ENCODE data around the gene NACA.
A peak's percentile ranks its signal among the peaks of the same experiment; 100 is the strongest.

Gene NACA

GRCh38 chr12:56699020-56699661, 26.0 kb downstream of the NACA start:
- Histone ChIP-seq H3K4me1 (ENCODE audit: low read length) (peaks cover 4% of the 10 kb centered on the region; the same call in 1 of the 2 replicates), H3K4me3 (ENCODE audit: low read length) (no peak overlapping the region), H2AFZ (ENCODE audit: low read depth, low read length) (peak overlapping the region; percentile 60; the same call in 1 of the 2 replicates), H3K27me3 (ENCODE audit: low read depth, low read length) (no peaks in the 10 kb centered on the region), H3K79me2 (ENCODE audit: low read length) (no peaks in the 10 kb centered on the region), H3K27ac (ENCODE audit: low read length) (no peak overlapping the region), H3K9me3 (ENCODE audit: insufficient read depth, low read length) (no peaks in the 10 kb centered on the region), H3K4me2 (ENCODE audit: low read length) (no peak overlapping the region), H3K9ac (ENCODE audit: low read length) (no peak overlapping the region), H3K36me3 (replicated peaks; ENCODE audit: low read depth, low read length) (no peaks in the 10 kb centered on the region), H4K20me1 (ENCODE audit: insufficient read depth, low read length) (no peaks in the 10 kb centered on the region)
- TF ChIP-seq CTCF (IDR thresholded peaks at IDR 0.05; ENCODE audit: low read depth, low read length) (no peak), EZH2phosphoT487 (IDR thresholded peaks at IDR 0.05; ENCODE audit: low read depth) (no peak)

GRCh38 chr12:56695327-56696101, 29.6 kb downstream of the NACA start:
- no peaks in the 10 kb centered on the region for H3K79me2 ChIP-seq (ENCODE audit: low read length)
- no peak overlapping the region for H3K9ac ChIP-seq (ENCODE audit: low read length)

GRCh38 chr12:56694161-56694560, 30.9 kb downstream of the NACA start:
- Histone ChIP-seq H3K79me2 (ENCODE audit: low read length) (peaks cover 4% of the 10 kb centered on the region; the same call in 1 of the 2 replicates), H3K27ac (ENCODE audit: low read length) (no peak overlapping the region), H3K27me3 (ENCODE audit: low read depth, low read length) (no peaks in the 10 kb centered on the region), H3K4me1 (ENCODE audit: low read length) (0 out of 2 replicates have a peak, but pooled peaks cover 2% of the 10 kb centered on the region), H4K20me1 (ENCODE audit: insufficient read depth, low read length) (no peaks in the 10 kb centered on the region), H2AFZ (ENCODE audit: low read depth, low read length) (no peak overlapping the region), H3K36me3 (replicated peaks; ENCODE audit: low read depth, low read length) (no peaks in the 10 kb centered on the region), H3K4me3 (ENCODE audit: low read length) (no peak overlapping the region), H3K4me2 (ENCODE audit: low read length) (no peak overlapping the region), H3K9me3 (ENCODE audit: insufficient read depth, low read length) (no peaks in the 10 kb centered on the region), H3K9ac (ENCODE audit: low read length) (no peak overlapping the region)
- no peak for TF ChIP-seq EZH2phosphoT487 (IDR thresholded peaks at IDR 0.05; ENCODE audit: low read depth)
- TF ChIP-seq CTCF (IDR thresholded peaks at IDR 0.05; ENCODE audit: low read depth, low read length), result no peak

More at GRCh38 chr12:56695327-56696101, 29.6 kb downstream of the NACA start:
- H3K27ac ChIP-seq (ENCODE audit: low read length), result no peak overlapping the region
- no peaks in the 10 kb centered on the region for H3K36me3 ChIP-seq (replicated peaks; ENCODE audit: low read depth, low read length)
- H2AFZ ChIP-seq (ENCODE audit: low read depth, low read length), result no peak overlapping the region
- H3K9me3 ChIP-seq (ENCODE audit: insufficient read depth, low read length), result no peaks in the 10 kb centered on the region
- no peak overlapping the region for H3K4me3 ChIP-seq (ENCODE audit: low read length)
- H3K4me2 ChIP-seq (ENCODE audit: low read length), result no peak overlapping the region
- H4K20me1 ChIP-seq (ENCODE audit: insufficient read depth, low read length), result no peaks in the 10 kb centered on the region
- no peaks in the 10 kb centered on the region for H3K27me3 ChIP-seq (ENCODE audit: low read depth, low read length)
- H3K4me1 ChIP-seq (ENCODE audit: low read length), result peaks cover under 1% of the 10 kb centered on the region; the same call in 1 of the 2 replicates
- TF ChIP-seq EZH2phosphoT487 (IDR thresholded peaks at IDR 0.05; ENCODE audit: low read depth) (no peak), CTCF (IDR thresholded peaks at IDR 0.05; ENCODE audit: low read depth, low read length) (no peak)

- Histone ChIP-seq H2AFZ (ENCODE audit: low read depth, low read length) (peak overlapping the region; percentile 72; the same call in 1 of the 2 replicates), H3K27ac (ENCODE audit: low read length) (peak overlapping the region; percentile 98), H3K36me3 (replicated peaks; ENCODE audit: low read depth, low read length) (peaks cover 18% of the 10 kb centered on the region), H3K9me3 (ENCODE audit: insufficient read depth, low read length) (no peaks in the 10 kb centered on the region), H3K27me3 (ENCODE audit: low read depth, low read length) (no peaks in the 10 kb centered on the region), H3K4me1 (ENCODE audit: low read length) (peaks cover 7% of the 10 kb centered on the region; the same call in 1 of the 2 replicates), H3K79me2 (ENCODE audit: low read length) (peaks cover 52% of the 10 kb centered on the region), H3K4me3 (ENCODE audit: low read length) (peak overlapping the region; percentile 83), H3K4me2 (ENCODE audit: low read length) (peak overlapping the region; percentile 76), H3K9ac (ENCODE audit: low read length) (peak overlapping the region; percentile 97), H4K20me1 (ENCODE audit: insufficient read depth, low read length) (peaks cover 18% of the 10 kb centered on the region)
- TF ChIP-seq EZH2phosphoT487 (IDR thresholded peaks at IDR 0.05; ENCODE audit: low read depth), result no peak
Observed at GRCh38 chr12:56688846-56689109, 36.3 kb downstream of the NACA start.

Data from OCI-LY3 (cell line).